WERI-Rb-1 (cell line): ENCODE data around the gene GJB6.

Source experiments
- DNase-seq: peaks from one replicate; pipeline ENCODE4 v3.0.0-alpha.2; 2020
- H3K27ac ChIP-seq: fragments of 250-450 bp; sonication (Bioruptor Pico); 2 replicates; pipeline ENCODE4 v1.5.1; 2020; ENCODE audit warnings: mild to moderate bottlenecking, moderate library complexity
- H3K27me3 ChIP-seq: fragments of 250-450 bp; sonication (Bioruptor Pico); 2 replicates; pipeline ENCODE4 v1.5.1; 2021; ENCODE audit warnings: mild to moderate bottlenecking, low read depth, moderate library complexity; ENCODE audit not compliant: insufficient read depth, severe bottlenecking
- H3K36me3 ChIP-seq: fragments of 250-450 bp; sonication (Bioruptor Pico); 2 replicates; pipeline ENCODE4 v1.5.1; 2020; ENCODE audit warnings: mild to moderate bottlenecking, moderate library complexity
- H3K4me3 ChIP-seq: 2 replicates; pipeline ENCODE4 v1.5.1; 2011; ENCODE audit warnings: low read depth, mild to moderate bottlenecking, control low read depth, low read length
- H3K9me3 ChIP-seq: fragments of 250-450 bp; sonication (Bioruptor Pico); 2 replicates; pipeline ENCODE4 v1.5.1; 2021; ENCODE audit warnings: mild to moderate bottlenecking, moderate library complexity; ENCODE audit not compliant: severe bottlenecking
- TF ChIP-seq, protein P1 (sequence below): IDR thresholded peaks from 2 replicates; pipeline ENCODE4 v1.5.1; 2011; ENCODE audit warnings: low read depth, mild to moderate bottlenecking, control low read depth, inconsistent platforms, low read length

Gene GJB6

GRCh38 chr13:20221772-20222171 is 10.3 kb downstream of the GJB6 start:
- Histone ChIP-seq H3K36me3 (no peaks in the 10 kb centered on the region), H3K27me3 (peaks cover 100% of the 10 kb centered on the region), H3K9me3 (peaks cover 16% of the 10 kb centered on the region), H3K4me3 (no peak overlapping the region), H3K27ac (no peak overlapping the region)
- TF ChIP-seq, protein P1, sequence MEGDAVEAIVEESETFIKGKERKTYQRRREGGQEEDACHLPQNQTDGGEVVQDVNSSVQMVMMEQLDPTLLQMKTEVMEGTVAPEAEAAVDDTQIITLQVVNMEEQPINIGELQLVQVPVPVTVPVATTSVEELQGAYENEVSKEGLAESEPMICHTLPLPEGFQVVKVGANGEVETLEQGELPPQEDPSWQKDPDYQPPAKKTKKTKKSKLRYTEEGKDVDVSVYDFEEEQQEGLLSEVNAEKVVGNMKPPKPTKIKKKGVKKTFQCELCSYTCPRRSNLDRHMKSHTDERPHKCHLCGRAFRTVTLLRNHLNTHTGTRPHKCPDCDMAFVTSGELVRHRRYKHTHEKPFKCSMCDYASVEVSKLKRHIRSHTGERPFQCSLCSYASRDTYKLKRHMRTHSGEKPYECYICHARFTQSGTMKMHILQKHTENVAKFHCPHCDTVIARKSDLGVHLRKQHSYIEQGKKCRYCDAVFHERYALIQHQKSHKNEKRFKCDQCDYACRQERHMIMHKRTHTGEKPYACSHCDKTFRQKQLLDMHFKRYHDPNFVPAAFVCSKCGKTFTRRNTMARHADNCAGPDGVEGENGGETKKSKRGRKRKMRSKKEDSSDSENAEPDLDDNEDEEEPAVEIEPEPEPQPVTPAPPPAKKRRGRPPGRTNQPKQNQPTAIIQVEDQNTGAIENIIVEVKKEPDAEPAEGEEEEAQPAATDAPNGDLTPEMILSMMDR: no peak
- no peak for DNase-seq

DNA sequence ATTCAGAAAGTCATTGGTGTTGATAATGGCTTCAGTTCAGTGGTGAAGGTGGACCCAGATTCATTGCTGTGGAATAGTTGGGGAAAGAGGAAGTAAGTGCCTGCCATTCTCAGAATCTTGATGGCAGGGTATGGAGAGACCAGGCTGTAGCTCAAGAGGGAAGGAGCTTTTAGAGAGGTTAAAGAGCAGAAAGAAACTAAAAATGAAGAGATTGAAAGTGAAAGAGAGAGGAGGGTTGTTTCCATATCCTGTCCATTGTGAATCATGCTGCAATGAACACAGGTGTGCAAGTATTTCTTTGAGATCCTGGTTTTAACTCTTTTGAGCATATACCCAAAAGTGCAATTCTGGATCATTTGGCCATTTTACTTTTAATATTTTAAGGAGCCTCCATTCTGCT is 12.5 kb downstream of the GJB6 start:
- H3K27me3 ChIP-seq: peaks cover 100% of the 10 kb centered on the region
- no peaks in the 10 kb centered on the region for H3K36me3 ChIP-seq
- DNase-seq: no peak
- no peak overlapping the region for H3K27ac ChIP-seq
- H3K9me3 ChIP-seq: peaks cover 16% of the 10 kb centered on the region
- TF ChIP-seq, protein P1: no peak
- H3K4me3 ChIP-seq: no peak overlapping the region

GRCh38 chr13:20217168-20217567 is 15.0 kb downstream of the GJB6 start:
- Histone ChIP-seq H3K27me3 (peaks cover 98% of the 10 kb centered on the region), H3K9me3 (peaks cover 10% of the 10 kb centered on the region), H3K4me3 (no peak overlapping the region), H3K27ac (no peak overlapping the region), H3K36me3 (no peaks in the 10 kb centered on the region)
- TF ChIP-seq, protein P1: no peak
- no peak for DNase-seq

DNA sequence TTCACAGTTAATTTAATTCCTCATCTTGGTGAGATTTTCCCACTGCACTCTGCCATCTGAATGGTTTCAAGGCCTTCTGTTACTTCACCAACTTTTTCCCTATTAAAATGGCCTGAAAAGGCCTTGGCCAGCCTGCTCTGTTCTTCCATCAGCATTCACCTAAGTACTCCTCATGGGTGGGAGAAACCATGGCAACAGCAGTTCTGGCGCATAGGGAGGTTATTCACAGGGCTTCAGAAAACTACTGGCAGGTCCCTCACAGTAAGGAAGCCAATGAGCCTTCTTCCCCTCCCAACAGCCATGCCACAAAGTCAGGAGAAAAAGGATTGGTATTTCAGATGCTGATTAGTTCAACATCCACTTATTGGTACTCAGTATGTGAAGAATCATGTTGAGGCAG is 22.2 kb downstream of the GJB6 start:
- TF ChIP-seq, protein P1: no peak
- Histone ChIP-seq H3K27me3 (peaks cover 98% of the 10 kb centered on the region), H3K36me3 (no peaks in the 10 kb centered on the region)

DNA sequence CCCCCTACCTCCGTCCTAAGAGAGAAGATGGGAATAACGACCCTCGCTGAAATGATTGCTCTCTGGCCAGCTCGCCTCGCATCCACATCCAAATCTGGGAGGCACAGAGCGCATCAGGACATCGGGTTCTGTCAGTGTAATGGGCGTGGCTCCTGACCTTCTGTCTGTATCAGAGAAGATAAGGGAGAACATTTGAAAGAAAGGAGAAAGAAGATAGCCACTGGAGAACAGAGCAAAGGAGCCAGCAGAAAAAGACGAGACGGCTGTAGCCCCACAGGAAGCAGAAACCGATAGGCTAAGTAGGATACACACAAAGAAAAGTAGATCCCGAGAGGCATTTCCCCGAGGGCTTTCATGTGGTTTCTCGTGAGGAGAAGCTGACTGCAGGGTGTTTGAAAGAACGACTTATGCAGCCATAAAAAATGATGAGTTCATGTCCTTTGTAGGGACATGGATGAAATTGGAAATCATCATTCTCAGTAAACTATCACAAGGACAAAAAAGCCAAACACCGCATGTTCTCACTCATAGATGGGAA is 25.4 kb downstream of the GJB6 start:
- H3K4me3 ChIP-seq: no peak overlapping the region
- TF ChIP-seq, protein P1: no peak

More for the DNA sequence above, 22.2 kb downstream of the GJB6 start:
- Histone ChIP-seq H3K9me3 (peaks cover 7% of the 10 kb centered on the region), H3K4me3 (no peak overlapping the region), H3K27ac (no peak overlapping the region)
- no peak for DNase-seq

DNA sequence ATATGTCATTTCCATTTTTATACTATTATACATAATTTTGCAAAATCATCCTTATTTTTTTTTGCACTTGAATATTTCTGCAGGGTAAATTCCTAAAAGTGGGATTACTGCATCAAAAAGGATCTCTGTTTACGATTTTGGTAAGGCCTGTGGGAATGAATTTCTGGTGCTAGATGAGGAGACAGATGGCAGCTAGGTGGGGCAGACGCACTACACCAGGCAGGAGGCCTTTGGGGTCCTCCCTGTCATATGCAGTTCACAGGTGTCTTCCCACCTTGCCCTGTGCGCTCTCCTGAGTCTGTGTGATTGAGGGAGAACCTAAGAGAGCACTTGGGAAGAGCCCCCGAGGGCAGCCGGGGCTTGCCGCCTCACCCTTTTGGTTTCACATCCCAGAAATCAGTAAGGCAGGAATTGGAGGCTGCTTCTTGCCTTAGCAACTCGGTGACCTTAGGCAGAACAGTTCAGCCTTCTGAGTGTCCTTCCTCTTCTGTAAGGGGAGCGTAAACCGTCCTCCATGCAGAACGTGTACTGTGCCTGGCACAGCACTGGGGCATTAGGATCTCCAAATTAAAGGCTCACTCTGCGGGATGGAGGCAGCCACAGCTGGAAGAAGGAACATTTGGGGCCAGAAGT is 25.9 kb downstream of the GJB6 start:
- DNase-seq: no peak
- Histone ChIP-seq H3K27me3 (peaks cover 97% of the 10 kb centered on the region), H3K9me3 (peaks cover 13% of the 10 kb centered on the region), H3K4me3 (no peak overlapping the region), H3K27ac (no peak overlapping the region), H3K36me3 (no peaks in the 10 kb centered on the region)
- TF ChIP-seq, protein P1: no peak

More for the DNA sequence above, 25.4 kb downstream of the GJB6 start:
- H3K9me3 ChIP-seq: peaks cover 10% of the 10 kb centered on the region
- no peaks in the 10 kb centered on the region for H3K36me3 ChIP-seq
- H3K27me3 ChIP-seq: peaks cover 97% of the 10 kb centered on the region
- DNase-seq: no peak
- H3K27ac ChIP-seq: no peak overlapping the region
